Measurements from ENCODE around the gene TIGD7.
"Not testable (repeated sequence)": the region's sequence is repeated elsewhere in the genome, so short reads cannot be mapped to it uniquely, and the experiment has no call there.

TIGD7 gene

GRCh38 chr16:3282103-3282729 is 23.0 kb downstream of the TIGD7 start:
- no peak for DNase-seq

GRCh38 chr16:3281222-3281820 is 23.9 kb downstream of the TIGD7 start:
- no peak for DNase-seq

DNA sequence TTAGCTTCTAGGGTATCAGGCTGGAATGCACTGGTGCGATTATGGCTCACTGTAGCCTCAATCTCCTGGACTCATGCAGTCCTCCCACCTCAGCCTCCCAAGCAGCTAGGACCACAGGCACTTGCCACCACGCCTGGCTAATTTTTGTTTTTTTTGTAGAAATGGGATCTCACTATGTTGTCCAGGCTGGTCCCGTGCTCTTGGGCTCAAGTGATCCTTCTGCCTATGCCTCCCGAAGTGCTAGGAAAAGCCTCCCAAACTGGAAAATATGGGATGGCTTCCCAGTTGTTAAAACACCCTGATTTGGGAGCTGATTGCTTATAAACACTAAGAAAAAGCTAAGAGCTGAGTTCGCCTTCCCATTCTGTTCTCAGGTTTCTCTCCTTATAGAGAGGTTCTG is 28.6 kb downstream of the TIGD7 start:
- no peak for DNase-seq

DNA sequence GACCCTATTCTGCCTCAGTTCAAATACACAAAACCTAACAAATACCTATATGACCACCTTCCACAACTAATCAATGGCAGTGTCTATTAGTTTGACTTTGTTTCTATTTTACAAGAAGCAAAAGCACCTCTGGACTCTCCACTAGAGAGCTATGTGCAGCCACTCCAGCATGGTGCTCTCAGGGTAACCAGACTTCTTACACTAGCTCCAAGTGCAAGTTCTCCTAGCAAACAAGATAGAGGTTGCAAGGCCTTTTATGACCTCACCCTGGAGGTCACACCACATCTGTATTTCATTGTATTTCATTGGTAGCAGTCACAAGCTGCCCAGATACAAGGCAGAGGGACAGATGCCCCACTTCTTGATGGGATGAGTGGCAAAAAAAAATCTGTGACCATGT is 30.3 kb downstream of the TIGD7 start:
- no peak for DNase-seq

DNA sequence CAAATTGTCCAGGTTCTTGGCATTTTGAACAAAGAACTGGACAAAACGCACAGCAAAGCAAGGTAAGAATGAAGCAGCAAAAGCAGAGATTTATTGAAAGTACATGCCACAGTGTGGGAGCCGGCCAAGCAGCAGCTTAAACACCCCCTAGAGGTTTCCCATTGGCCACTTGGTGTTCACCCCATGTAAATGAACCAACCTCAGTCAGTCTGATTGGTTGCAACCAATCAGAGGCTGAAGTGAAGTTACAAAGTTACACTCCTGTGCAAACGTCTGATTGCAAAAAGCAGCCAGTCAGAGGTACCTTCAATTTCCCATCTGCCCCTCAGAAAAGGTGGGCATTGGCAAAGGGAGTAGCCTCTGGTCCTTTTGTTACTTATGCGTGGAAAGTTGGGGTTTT is 30.7 kb downstream of the TIGD7 start:
- DNase-seq, result no peak

DNA sequence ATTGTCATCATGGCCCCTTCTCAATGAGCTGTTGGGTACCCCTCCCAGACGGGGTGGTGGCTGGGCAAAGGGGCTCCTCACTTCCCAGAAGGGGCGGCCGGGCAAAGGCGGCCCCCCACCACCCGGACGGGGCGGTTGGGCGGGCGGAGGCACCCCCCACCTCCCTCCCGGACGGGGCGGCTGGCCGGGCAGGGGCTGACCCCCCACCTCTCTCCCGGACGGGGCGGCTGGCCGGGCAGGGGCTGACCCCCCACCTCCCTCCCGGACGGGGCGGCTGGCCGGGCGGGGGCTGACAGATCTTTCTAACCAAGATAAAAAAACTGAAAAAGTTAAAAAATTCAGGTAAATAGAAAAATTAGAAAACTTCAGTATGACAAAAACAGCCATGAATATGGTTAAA is 33.9 kb downstream of the TIGD7 start:
- not testable (repeated sequence) for DNase-seq

DNA sequence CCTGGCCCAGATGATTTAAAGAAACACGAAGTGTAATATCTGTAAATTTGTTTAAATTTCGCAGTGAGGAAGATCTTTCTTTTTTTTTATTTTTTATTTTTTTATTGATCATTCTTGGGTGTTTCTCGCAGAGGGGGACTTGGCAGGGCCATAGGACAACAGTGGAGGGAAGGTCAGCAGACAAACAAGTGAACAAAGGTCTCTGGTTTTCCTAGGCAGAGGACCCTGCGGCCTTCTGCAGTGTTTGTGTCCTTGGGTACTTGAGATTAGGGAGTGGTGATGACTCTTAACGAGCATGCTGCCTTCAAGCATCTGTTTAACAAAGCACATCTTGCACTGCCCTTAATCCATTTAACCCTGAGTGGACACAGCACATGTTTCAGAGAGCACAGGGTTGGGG is 34.5 kb downstream of the TIGD7 start:
- DNase-seq, result not testable (repeated sequence)

DNA sequence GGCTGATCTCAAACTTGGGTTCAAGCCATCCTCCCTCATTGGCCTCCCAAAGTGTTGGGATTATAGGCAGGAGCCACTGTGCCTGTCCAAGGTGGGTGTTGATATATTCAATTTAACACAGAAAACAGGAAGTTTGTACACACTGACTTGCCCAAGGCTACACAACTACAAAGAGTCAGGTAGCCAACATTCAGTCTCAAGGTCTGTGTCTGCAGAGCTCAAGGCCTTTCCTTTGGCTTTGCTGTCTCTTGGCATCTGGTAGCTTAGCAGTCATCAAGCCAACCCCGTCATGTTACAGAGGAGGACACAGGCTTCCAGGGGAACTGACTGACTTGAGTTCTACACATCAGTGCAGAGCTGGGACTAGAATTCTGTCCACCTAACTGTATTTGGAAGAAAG is 36.9 kb downstream of the TIGD7 start:
- no peak for DNase-seq

GRCh38 chr16:3266873-3267537 is 38.2 kb downstream of the TIGD7 start:
- DNase-seq, result no peak

DNA sequence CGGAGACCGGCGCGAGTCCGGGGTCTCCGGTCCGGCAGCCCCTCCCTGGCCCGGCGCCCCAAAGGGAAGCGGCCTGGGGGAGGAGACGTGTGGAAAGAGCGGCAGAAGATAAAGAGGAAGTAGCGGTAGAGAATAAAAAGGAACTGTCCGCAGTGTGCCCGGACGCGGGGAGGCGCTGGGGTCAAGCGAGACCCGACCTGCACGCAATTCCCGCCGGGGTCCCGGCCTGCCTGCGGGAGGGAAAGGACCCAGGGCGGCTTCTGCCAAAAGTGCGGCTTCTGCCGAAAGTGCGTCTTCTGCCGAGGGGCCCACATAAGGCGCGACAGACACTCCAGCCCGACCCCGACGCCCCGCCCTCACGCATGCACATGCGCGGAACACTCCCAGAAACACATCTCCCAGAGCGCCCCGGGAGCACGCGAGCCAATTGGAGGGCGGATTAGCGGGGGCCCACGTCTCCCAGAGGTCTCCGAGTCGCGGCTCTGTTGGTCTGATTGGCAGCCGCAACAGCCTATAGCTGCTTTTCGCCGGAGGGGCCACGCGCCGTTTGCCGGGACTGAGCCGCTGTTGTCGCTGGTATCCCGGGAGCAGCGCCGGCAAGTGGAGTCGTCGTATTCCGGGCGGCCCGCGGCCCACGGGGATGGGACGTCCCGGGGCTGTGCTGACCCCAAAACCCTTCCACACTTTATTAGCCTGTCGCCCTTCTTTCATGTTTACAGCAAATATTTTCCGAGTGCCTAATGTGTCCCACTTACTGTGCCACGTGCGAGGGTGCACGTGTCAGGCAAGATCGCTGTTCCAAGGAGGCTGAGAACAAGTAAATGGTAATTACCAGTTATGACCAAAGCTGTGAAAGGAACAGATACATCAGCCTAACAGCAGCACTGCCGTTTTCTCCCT is 40.8 kb downstream of the TIGD7 start:
- peak; percentile 98 for DNase-seq

DNA sequence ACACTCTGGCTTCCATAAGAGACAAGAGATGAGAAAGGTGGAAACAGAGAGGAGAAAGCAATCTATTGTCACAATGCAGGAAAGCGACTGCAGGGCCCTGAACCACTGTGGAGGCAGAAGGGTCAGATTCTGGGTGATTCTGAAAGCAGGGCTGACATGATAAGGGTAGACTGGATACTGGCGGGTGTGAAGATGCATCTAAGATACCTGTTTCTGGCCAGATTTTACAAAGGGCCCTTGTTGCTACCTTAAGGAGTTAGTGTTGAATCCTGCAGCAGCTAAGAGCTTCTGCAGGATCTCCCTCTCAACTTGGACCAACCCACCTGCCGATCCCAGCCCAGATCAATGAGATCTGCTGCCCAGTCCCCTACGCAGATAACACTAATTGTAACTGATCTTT is 42.7 kb downstream of the TIGD7 start:
- no peak for DNase-seq

DNA sequence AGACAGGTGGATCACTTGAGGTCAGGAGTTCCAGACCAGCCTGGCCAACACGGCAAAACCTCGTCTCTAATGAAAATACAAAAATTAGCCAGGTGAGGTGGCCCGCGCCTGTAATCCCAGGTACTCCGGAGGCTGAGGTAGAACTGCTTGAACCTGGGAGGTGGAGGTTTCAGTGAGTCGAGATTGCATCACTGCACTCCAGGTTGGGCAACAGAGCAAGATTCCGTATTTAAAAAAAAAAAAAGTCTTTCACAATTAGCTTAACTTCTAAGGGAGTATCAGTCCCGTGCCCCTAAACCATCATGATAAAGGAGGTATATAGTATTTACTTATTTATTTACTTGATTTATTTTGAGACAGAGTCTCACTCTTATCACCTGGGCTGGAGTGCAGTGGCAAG is 45.4 kb downstream of the TIGD7 start:
- DNase-seq, result no peak

DNA sequence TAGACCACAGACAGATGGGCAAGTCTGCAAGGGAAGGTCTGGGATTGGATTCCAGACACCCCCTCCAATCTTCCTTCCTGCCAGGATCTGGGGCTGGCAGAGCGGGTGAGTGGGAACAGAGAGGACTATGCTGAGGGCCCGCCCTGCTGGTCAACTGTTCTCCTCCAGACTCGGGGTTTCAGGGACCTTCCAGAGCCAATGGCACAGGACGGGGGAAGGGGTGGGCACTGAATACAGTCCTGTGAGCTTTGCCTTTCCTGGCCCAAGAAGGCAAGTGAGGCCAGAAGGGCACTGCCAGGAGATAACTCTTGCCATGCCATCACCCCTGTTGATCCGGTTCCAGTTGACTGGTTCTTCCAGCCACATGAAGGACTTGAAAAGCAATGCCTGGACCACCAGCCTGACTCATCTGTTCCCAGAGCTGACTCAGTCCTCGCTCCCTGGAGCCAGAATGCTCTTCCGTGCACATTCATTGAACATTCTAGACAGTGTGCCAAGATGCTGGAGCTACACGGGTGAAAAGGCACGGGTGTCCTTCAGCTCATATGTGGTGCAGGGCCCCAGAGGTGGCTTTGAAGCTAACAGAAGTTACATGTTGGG is 48.3 kb downstream of the TIGD7 start:
- DNase-seq, result no peak

DNA sequence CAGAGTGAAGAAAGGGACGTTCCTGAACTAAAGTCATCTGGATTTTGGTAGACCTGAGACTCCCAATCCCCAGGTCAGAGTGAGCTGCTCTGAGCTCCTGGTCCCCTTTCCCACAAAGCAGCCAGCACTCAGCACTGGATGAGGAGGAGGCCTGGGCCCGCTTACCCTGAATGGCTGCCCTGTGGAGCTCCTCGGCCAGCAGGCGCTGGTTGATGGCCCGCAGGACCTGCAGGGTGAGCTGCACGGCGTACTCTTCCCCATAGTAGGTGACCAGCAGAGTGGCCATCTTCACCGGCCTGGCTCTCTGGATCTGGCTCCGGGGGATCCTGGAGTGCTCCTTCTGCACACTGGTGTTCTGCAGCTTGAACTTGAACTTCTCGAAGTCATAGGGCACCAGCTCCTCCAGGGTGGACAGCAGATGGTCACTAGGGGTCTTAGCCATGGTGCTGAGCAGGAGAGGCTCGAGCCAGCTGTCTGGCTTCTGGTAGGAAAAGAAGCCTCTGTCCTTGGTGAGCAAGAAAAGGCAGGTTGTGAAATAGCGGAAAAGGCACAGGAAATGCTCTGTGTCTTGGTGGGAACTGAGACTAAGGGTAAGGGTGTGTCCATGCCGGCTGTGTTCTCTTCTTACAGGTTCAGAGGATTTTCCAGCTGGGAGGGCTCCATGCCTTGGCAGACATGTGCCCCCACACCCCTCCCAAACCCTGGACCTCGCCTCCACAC is 48.9 kb downstream of the TIGD7 start, which contains the start of gene MEFV:
Gene MEFV, minus strand, starts transcription at position 488 of the 720 bp plus-strand sequence. Its CDS starts 46 bp downstream, at position 442.
- DNase-seq, result no peak

GRCh38 chr16:3254309-3254708 is 50.9 kb downstream of the TIGD7 start:
- no peak for DNase-seq

DNA sequence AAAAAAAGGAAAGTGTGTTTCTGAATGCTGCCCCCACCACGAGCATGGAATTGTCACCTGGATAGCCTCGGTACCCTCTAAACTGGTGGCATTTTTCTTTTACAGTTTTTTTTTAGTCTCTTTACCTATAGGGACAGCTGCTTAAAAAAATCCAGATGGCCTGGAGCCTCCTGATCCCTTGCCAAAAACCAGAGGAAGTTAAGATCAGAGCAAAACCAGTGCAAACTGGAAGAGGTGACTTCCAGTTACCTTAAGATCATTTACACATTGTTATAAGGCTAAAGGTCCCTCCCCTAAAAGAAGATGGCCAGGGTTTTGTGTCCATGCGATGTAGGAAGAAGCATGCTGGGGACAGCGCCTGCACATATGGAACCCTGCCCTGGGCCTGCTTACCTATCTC is 52.3 kb downstream of the TIGD7 start:
- no peak for DNase-seq

DNA sequence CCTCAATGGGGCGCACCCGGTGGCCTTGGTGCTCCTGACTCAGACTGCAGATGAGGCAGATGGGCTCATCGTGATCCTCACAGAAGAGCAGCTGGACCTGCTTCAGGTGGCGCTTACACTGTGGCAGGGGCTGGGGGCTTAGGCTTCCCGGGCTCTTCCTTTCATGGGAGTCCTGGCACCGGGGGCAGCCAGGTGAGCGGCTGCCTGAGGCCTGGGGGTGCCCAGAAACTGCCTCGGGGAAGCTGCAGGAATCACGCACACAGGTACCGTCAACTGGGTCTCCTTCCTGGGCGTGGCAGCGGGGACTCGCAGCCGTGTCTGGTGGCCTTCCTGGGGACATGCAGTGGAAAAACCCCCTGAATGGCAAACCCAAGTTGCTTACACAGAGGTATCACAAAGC is 55.8 kb downstream of the TIGD7 start:
- DNase-seq, result no peak

GRCh38 chr16:3249020-3249419 is 56.2 kb downstream of the TIGD7 start:
- DNase-seq, result no peak
